ENCODE results near the gene TXNDC16.

DNA sequence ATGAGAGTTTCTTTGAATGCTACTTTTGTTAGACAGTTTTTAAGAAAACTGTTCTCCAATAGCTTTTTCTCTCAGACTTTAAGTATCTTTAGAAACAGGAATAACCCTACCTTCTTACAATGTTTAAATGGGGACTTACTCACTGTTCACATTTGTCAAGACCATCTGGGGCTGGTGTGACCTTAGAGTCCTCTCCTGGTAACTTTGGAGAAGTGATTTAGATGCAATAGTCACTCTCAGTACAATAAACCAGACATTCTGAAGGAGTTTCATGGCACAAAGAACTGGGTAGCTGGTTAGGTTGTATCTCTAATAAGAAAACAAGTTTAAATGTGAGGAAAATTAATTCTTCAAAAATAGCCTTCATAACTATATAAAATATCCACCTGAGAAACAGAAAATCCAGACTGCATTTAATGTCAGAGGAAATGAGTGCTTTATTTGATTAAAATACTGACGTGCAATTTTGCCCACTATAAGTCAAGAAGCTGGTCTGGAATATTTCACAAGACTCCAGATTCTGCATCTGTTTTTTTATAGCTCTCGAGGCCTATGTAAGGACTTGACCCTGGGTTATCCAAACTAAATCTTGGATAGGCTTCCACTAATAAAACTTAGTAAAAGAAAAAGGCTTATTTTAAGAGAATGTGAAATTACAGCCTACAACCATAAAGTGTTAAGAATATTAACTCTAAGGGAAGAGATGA is 129.5 kb downstream of the TXNDC16 start:
- TF ChIP-seq, protein P1, sequence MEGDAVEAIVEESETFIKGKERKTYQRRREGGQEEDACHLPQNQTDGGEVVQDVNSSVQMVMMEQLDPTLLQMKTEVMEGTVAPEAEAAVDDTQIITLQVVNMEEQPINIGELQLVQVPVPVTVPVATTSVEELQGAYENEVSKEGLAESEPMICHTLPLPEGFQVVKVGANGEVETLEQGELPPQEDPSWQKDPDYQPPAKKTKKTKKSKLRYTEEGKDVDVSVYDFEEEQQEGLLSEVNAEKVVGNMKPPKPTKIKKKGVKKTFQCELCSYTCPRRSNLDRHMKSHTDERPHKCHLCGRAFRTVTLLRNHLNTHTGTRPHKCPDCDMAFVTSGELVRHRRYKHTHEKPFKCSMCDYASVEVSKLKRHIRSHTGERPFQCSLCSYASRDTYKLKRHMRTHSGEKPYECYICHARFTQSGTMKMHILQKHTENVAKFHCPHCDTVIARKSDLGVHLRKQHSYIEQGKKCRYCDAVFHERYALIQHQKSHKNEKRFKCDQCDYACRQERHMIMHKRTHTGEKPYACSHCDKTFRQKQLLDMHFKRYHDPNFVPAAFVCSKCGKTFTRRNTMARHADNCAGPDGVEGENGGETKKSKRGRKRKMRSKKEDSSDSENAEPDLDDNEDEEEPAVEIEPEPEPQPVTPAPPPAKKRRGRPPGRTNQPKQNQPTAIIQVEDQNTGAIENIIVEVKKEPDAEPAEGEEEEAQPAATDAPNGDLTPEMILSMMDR (IDR thresholded peaks at IDR 0.05; ENCODE audit: insufficient read depth, low read length, poor library complexity, severe bottlenecking) = no peak
- TF ChIP-seq EZH2phosphoT487 (conservative IDR thresholded peaks at IDR 0.05; ENCODE audit: low read length) = no peak

Data from SU-DHL-6 (cell line).